ENCODE measurements around the gene PKD2L2.
A peak's percentile ranks its signal among the peaks of the same experiment; 100 is the strongest.
"Not testable (repeated sequence)": the region's sequence is repeated elsewhere in the genome, so short reads cannot be mapped to it uniquely, and the experiment has no call there.

The PKD2L2 gene

DNA sequence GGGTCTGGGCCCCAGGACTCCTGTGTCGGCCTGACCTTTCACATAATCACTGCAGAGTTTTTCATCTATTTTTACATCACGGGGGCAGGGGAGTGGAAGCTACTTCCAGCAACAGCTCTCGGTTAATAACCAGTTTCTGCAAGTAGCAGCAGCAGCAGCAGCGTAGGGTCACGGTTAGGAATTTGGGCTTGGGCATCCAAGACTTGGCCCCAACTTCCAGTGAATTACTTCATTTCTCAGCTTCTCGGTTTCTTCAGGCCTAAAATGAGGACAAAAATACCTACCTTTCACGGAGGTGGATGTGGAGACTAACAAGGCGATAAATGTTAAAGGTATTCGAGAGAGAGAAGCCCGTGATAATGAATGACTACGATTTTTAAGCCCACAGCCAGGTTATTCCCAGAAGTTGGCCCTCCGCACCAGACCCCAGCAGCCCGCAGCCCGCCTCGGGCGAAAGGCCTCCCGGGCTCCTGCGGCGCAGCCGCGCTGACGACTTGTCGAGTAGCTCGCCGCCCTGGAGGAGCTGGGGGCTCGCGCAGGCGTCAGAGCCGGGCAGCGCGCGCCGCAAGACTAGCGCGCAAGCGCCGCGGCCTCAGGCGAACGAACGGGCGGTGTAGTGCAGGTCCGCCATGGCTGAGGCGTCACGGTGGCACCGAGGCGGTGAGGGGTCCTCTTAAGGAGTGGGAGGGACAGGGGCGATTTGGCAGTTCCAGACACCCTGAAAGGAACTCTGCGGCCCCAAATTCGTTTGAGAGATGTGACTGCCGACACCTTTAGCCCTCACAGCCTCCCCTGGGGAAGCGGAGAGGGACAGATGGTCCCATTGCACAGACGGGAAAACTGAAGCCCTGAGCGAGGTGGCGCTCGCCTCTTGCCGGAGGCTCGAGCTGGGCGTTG lies at the start of gene PKD2L2:
Gene PKD2L2, plus strand, starts transcription at position 595 of the 897 bp plus-strand sequence. Its CDS starts 35 bp downstream, at position 630.
- peak; percentile 85 for DNase-seq (ENCODE audit: low read depth)

DNA sequence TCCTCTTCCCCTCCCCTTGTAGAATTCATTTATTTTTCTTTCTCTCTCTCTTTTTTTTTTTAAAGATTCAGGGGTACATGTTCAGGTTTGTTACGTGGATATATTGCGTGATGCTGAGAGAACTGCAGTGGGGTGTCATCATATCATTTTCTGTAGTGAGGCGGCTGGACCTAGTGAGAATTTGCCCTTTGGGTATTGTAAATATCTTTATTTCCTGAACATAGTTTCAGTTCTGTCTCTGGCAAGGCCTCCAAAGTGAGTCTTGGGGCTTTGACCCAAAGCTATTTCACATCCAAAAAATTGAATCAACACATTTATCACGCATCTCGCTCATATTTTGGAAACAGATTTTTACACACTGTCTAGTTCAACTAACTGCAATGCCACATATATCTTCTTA lies 47.0 kb upstream of the PKD2L2 start:
- no peak for DNase-seq (ENCODE audit: low read depth)

DNA sequence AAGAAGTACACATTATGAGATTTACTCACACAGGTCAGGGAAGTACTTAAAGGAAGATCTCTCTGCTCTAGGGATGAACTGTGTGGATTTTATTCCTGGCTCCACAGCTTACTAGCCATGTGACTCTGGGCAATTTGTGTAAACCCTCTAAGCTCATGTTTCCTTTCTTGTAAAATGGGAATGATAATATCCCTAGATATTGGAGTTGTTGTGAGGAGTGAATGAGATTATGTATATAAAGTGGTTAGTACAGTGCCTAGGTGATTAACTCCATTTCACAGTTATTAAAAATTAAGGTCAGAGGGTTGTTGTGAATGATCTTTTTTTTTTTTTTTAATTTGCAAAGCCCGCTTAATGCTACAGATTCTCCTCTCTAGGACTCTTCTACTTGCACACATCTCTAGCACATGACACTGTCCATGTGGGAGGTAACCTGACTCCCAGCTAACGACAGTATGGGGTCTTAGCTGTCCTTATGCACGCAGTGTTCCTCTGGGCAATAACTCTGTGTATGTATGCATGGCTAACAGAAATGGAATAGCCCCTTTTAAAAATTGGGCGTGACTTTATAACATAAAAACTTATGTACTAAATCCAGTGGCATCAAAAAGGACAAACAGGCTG lies 45.5 kb upstream of the PKD2L2 start:
- DNase-seq (ENCODE audit: low read depth), result no peak

- peak; percentile 46 for DNase-seq (ENCODE audit: low read depth)
Measured at GRCh38 chr5:137845472-137845871, 43.8 kb upstream of the PKD2L2 start.

DNA sequence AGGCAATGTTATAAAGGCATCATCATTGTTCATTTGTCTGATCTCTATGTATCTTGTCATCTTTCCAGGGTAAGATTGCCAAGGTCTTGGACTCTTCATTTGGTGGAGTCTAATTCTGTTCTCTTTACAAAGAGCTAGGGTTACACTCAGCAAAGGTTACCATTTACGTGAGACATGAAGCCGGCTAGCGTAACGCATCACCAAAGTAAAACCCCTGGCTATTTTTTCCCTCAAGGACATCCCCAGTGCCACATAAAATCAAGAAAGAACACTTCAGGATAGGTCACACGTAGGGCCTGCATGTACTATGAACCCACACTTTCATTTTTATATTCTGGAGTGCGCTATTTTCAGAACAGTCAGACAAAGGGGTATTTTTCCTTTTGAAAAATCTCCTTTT lies 41.6 kb upstream of the PKD2L2 start:
- no peak for DNase-seq (ENCODE audit: low read depth)

DNA sequence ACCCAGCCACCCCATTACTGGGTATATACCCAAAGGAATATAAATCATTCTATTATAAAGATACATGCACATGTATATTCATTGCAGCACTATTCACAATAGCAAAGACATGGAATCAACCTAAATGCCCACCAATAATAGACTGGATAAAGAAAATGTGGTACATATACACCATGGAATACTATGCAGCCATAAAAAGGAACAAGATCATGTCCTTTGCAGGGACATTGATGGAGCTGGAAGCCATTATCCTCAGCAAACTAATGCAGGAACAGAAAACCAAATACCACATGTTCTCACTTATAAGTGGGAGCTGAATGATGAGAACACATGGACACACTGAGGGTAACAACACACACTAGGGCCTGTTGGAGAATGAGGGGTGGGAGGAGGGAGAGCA lies 36.1 kb upstream of the PKD2L2 start:
- not testable (repeated sequence) for DNase-seq (ENCODE audit: low read depth)

DNA sequence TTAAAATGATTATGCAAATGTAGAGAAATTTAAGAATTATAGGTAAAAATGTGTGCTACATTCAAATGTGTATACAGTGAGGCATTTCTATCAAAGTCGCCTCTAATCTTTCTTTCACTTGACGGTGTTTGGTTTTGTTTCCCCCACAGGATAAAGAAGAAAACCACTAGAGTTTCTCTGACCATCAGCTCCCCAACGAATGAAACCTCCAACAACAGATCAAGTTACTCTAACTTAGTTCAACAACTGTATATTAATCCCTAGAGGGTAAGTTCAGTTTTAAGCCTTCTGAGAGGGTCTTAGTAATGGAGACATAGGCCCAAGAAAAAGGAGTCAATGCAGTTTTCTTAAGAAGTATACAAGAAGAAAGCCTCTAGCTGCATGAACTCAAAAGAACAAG lies 33.1 kb upstream of the PKD2L2 start:
- no peak for DNase-seq (ENCODE audit: low read depth)

DNA sequence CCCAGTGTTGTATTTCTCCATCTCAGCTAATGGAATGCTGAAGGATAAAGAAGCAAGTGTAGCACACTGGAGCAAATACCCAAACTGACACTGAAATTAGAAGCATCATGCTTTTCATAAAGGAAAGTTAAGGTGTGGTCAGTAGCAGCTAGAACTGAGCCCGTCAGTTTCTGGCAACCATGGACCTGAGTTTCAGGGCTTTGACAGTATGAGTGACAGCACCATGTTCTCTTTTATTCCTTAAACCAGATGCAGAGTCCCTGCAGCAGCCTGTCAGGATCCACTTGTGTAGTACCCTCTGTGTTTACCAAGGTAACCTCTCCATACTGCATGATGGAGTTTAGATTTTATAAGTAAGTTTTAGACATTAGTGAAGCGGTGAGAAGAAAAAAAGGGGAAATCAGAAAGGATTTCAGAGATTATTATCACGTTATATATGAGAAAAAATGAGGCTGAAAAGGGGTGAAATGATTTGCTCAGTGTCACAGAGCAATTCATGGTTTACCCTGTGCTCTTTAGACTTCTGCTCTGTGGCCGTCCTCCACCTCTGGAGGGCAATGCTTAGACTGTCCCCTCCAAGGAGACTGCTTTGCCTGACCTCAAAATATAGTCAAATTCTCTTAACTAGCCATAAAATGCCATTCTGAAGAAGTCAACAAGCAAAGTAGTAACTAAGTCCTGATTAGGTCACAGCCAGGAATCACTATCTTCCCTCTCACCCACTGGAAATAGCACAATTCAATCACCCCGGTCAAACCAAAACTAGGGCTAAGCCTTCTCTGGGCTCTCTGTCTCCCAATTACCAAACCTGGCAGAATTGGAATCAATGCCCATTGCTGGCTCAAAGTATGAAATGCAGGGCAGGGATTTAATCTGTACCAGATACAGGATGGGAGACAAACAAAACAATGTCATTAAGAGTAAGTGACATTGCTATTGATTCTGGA lies 32.1 kb upstream of the PKD2L2 start:
- DNase-seq (ENCODE audit: low read depth), result no peak

DNA sequence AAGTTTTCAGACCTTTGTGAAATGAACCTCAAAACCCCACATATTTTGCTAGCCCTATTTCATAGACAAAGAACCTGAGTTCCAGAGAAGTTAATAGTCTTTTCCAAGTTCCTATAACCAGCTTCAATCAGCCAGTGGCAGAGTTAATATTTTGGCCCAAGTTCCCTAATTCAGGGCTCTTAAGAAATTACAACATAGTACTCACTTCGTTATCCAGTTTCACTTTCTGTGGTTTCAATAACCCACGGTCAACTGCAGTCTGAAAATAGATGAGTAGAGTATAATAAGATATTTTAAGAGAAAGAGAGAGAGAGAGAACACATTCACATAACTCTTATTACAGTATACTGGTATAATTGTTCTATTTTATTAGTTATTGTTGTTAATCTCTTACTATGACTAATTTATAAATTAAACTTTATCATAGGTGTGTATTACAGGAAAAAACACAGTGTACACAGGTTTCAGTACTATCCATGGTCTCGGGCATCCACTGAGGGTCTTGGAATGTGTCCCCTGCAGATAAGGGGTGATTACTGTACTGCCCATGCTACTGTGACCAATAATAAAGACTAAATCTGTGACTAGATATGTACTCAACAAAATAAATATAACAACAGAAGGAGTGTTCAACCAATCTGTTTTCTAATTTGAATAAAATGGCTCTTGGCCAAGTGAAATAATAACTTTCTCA lies 30.9 kb upstream of the PKD2L2 start:
- DNase-seq (ENCODE audit: low read depth), result peak; percentile 22

GRCh38 chr5:137858954-137859353 lies 30.3 kb upstream of the PKD2L2 start:
- no peak for DNase-seq (ENCODE audit: low read depth)

GRCh38 chr5:137862251-137862650 lies 27.0 kb upstream of the PKD2L2 start:
- no peak for DNase-seq (ENCODE audit: low read depth)

- DNase-seq (ENCODE audit: low read depth), result not testable (repeated sequence)
Measured at GRCh38 chr5:137863653-137864052, 25.6 kb upstream of the PKD2L2 start.

DNA sequence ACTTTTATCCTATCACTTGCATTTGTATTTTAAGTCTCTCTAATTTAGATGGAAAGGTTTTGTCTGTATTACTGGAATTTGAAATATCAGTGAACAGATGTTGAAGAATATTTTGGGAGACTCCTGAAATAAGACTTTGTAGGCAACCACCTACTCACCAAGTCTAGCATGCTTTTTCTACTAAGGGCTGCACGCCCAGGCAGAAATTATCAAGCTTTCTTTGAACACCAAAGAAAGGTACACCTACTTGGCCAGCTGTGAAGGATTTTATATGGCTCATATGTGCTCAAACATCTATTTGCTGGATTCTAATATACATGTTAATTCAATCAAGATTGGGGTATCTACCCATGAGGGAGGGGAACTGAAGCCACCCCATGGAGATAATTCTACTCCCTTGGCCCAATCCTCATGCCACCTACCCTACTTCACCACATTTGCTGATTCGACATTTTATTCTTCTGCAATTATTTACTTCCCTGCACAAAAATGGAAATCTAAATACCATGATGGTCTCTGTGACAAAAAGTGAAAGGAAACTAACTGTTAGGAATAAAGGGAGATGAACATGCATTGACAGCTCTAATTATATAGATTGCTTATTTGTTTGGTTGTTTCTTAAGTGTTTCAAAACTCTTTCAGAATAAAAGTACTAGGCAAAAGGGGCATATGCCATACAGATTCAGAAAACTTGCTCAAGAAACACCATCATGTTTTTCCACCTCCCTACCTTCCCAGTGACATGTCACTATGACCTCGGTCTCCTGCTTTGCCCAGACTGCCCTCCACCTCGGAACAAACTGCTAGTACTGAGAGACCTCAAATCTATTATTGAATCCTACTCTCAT lies 22.5 kb upstream of the PKD2L2 start:
- no peak for DNase-seq (ENCODE audit: low read depth)

GRCh38 chr5:137867664-137868063 lies 21.6 kb upstream of the PKD2L2 start, which contains the start of gene MYOT:
Gene MYOT, plus strand, starts transcription at chr5:137867860. Its CDS starts 2,792 bp downstream, at chr5:137870652.
- no peak for DNase-seq (ENCODE audit: low read depth)

DNA sequence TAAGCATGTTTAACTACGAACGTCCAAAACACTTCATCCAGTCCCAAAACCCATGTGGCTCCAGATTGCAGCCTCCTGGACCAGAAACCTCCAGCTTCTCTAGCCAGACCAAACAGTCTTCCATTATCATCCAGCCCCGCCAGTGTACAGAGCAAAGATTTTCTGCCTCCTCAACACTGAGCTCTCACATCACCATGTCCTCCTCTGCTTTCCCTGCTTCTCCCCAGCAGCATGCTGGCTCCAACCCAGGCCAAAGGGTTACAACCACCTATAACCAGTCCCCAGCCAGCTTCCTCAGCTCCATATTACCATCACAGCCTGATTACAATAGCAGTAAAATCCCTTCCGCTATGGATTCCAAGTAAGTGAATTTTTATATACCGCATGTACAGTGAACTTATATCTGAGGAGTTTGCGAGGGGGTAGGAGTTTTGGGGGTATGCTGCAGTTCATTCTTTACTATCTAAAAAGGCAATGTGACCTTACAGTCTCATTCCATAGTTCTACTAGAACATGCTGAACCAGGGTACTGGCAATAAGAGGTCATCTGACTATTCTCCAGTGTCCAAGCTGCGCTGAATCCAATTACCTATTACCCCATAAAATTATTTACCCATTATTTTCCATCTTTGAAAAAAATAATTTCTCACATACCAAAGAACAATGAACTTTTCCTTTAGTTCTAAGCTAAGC lies 18.5 kb upstream of the PKD2L2 start:
- DNase-seq (ENCODE audit: low read depth), result no peak

DNA sequence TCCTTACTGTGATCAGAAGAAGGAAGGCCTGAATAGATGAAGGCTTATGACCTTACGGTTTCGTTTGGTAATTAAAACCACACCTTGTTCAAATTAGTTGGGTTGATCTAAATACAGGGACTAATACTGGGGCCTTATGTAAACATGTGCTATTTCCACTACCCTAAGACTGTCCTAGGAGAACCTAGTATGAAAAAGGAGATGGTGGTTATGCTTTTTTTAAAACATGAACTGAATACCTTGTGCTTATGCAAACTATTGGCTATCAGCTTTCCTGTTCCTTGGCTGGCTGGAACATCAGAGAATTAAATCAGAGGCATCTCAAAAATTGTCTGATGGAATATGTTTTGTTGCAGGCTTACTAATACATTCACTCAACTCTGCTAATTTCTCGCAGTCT lies 17.7 kb upstream of the PKD2L2 start:
- DNase-seq (ENCODE audit: low read depth), result no peak

GRCh38 chr5:137872466-137872865 lies 16.8 kb upstream of the PKD2L2 start:
- DNase-seq (ENCODE audit: low read depth), result no peak

DNA sequence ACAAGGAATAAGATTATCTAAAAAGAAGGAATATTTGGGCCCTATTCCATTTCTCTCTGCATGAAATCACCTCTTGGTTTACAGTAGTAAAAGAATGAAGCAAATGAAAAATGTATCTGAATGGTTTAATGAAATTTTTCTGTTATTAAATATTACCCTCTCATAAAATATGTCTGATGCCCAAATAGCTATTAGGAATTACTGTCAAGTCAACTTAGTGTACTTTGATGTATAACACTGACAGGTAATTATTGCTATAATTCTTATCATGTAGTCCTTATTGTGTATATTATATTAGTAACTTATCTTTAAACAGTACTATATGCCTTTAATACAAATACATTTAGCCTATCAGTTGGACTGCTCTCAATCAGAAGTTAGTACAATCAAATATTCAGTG lies 13.2 kb upstream of the PKD2L2 start:
- no peak for DNase-seq (ENCODE audit: low read depth)

- no peak for DNase-seq (ENCODE audit: low read depth)
Measured at GRCh38 chr5:137880313-137880712, 8.9 kb upstream of the PKD2L2 start.

DNA sequence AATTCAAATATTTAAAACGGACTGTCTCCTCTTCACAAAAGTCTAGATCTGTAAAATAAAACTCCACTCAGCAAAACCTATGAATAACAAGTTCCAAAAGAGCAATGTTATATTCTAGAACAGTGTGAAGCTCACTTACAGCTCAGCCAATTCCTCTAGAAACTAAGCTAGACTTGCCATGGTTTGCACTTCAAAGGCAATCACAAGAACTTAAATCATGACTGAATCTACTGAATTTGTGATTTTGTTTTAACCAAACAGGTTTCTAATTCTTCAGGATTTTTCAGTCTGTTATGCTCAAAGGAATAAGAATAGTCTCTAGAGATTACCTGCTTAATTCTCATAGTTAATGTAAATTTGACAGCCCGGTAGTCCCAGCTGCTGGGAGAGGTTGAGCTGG lies 1.4 kb upstream of the PKD2L2 start:
- no peak for DNase-seq (ENCODE audit: low read depth)
